Liver (tissue), 3 donors: ENCODE data around the gene RELL1.

Experiments used
- ATF3 ChIP-seq: IDR thresholded peaks from 2 replicates; pipeline ENCODE4 v1.6.1; 2016; ENCODE audit warnings: antibody characterized with exemption
- CTCF ChIP-seq: fragments of 150-350 bp; IDR thresholded peaks from 2 replicates; pipeline ENCODE4 v1.5.1; 2017; ENCODE audit warnings: improper control_type of control experiment, low read depth, low read length; ENCODE audit not compliant: missing input control
- FOXA2 ChIP-seq: IDR thresholded peaks from 2 replicates; pipeline ENCODE4 v1.6.1; 2016; ENCODE audit warnings: antibody characterized with exemption
- JUND ChIP-seq, 2 donors: IDR thresholded peaks; 2 replicates each; pipeline ENCODE4 v1.6.1; 2016; ENCODE audit warnings: antibody characterized with exemption in 2 of 2
- MAX ChIP-seq: IDR thresholded peaks from 2 replicates; pipeline ENCODE4 v1.6.1; 2016; ENCODE audit warnings: antibody characterized with exemption
- RAD21 ChIP-seq, 2 donors: IDR thresholded peaks; 2 replicates each; pipeline ENCODE4 v1.6.1; 2016; ENCODE audit warnings: antibody characterized with exemption in 2 of 2, mild to moderate bottlenecking in 2 of 2
- REST ChIP-seq: IDR thresholded peaks from 2 replicates; pipeline ENCODE4 v1.6.1; 2016; ENCODE audit warnings: antibody characterized with exemption, mild to moderate bottlenecking
- TAF1 ChIP-seq: conservative IDR thresholded peaks from 2 replicates; pipeline ENCODE4 v1.6.1; 2016; ENCODE audit warnings: antibody characterized with exemption, mild to moderate bottlenecking
- YY1 ChIP-seq: IDR thresholded peaks from 2 replicates; pipeline ENCODE4 v1.6.1; 2016; ENCODE audit warnings: antibody characterized with exemption, mild to moderate bottlenecking
- donor health status: healthy.
- donor health status: healthy.

GRCh38 chr4:37612811-37613210, 73.4 kb downstream of the RELL1 start:
- TF ChIP-seq REST (no peak), ATF3 (no peak), JUND (IDR thresholded peaks at IDR 0.05) (no peak), CTCF (no peak), YY1 (no peak), RAD21 (IDR thresholded peaks at IDR 0.05) (no peak), FOXA2 (no peak), MAX (no peak), TAF1 (no peak)
